MM.1S (cell line): ENCODE data around the gene CCL27.

ENCODE experiments used
- CTCF ChIP-seq: fragments of 300-600 bp; sonication (generic); IDR thresholded peaks from 2 replicates; pipeline ENCODE4 v1.5.1; 2016; ENCODE audit warnings: antibody characterized with exemption, low read length, mixed read lengths
- EZH2 ChIP-seq: fragments of 300-600 bp; sonication (generic); optimal IDR thresholded peaks from 2 replicates; pipeline ENCODE3; 2017; ENCODE audit warnings: low read depth, mild to moderate bottlenecking, antibody characterized with exemption, low read length, mixed read lengths
- EZH2phosphoT487 ChIP-seq: fragments of 300-600 bp; sonication (generic); IDR thresholded peaks from 2 replicates; pipeline ENCODE4 v1.6.1; 2018; ENCODE audit warnings: antibody characterized with exemption, low read length

- no peak for TF ChIP-seq CTCF
- TF ChIP-seq EZH2phosphoT487, result no peak
- TF ChIP-seq EZH2, result no peak
Observed at GRCh38 chr9:34694811-34695210, 32.4 kb upstream of the CCL27 start.
